GM12878 (cell line): ENCODE results near the gene PTPRM. TPM values are rescaled to one million over a fixed set of nuclear protein-coding genes. Genes with fewer than 3 reads are reported as not detected.

Source experiments
- ATAC-seq: fragments of 200-7000 bp; cut with Tn5 transposase; 3 replicates; pipeline ENCODE4 v1.9.1; 2020; ENCODE audit warnings: mild to moderate bottlenecking, moderate library complexity
- BruUV-seq: library from RNA; stranded (reverse); fragments of 400-500 nt; replicated peaks from 2 replicates; lab custom pipeline; 2021; lab: Mats Ljungman, UMichigan
- CTCF ChIA-PET: fragments of 300-600 bp; sonication (Branson Sonifier 250); formaldehyde crosslinking; extraction: SDS; loops from one replicate; lab custom pipeline; 2021; ENCODE audit warnings: inconsistent platforms; lab: Yijun Ruan, JAX
- POLR2A ChIA-PET: fragments of 350-600 bp; formaldehyde crosslinking; extraction: SDS; loops from one replicate; lab custom pipeline; 2021; ENCODE audit warnings: inconsistent platforms; lab: Charles Lee
- RAD21 ChIA-PET: fragments of 300-600 bp; sonication (Branson Sonifier 250); formaldehyde crosslinking; loops from one replicate; lab custom pipeline; 2023; ENCODE audit warnings: antibody characterized with exemption; ENCODE audit not compliant: unreplicated experiment; lab: Charles Lee
- SMC1A ChIA-PET: fragments of 300-600 bp; sonication (Branson Sonifier 250); formaldehyde crosslinking; loops from one replicate; lab custom pipeline; 2023; ENCODE audit not compliant: unreplicated experiment, uncharacterized antibody; lab: Charles Lee
- DNase-seq: peaks from one replicate; pipeline ENCODE4 v3.0.0-alpha.2; 2011; ENCODE audit warnings: low read depth, low spot score
- FAIRE-seq: peaks from 3 replicates; lab custom pipeline; 2011; peaks lifted over from hg19 to GRCh38; lab: Jason Lieb, UNC
- H2AFZ ChIP-seq: 2 replicates; pipeline ENCODE4 v1.6.0; 2011; ENCODE audit warnings: low read depth, low read length, control low read depth; ENCODE audit not compliant: control insufficient read depth
- H3K27ac ChIP-seq: 2 replicates; pipeline ENCODE4 v1.5.1; 2011; ENCODE audit warnings: control low read depth; ENCODE audit not compliant: control insufficient read depth, insufficient read depth
- H3K27me3 ChIP-seq, 2 experiments: replicated peaks in 1 of 2; 2 replicates each; pipeline versions ENCODE4 v1.6.0 to v1.6.1; 2011; ENCODE audit warnings: low read length in 1 of 2; ENCODE audit not compliant: control insufficient read depth in 2 of 2, insufficient read depth in 2 of 2
- H3K36me3 ChIP-seq, 2 experiments: 2 replicates each; pipeline ENCODE4 v1.5.1; 2011; ENCODE audit warnings: low read length in 1 of 2; ENCODE audit not compliant: control insufficient read depth in 2 of 2, insufficient read depth in 2 of 2
- H3K4me1 ChIP-seq: 2 replicates; pipeline ENCODE4 v1.6.1; 2011; ENCODE audit warnings: mild to moderate bottlenecking, low read length, moderate library complexity, mixed read lengths; ENCODE audit not compliant: control insufficient read depth, insufficient read depth
- H3K4me2 ChIP-seq: 2 replicates; pipeline ENCODE4 v1.6.0; 2011; ENCODE audit warnings: control low read depth; ENCODE audit not compliant: control insufficient read depth, insufficient read depth
- H3K4me3 ChIP-seq: fragments of 200-600 bp; sonication (generic); 2 replicates; pipeline ENCODE4 v1.5.1; 2016
- H3K79me2 ChIP-seq: 2 replicates; pipeline ENCODE4 v1.6.0; 2011; ENCODE audit warnings: low read length; ENCODE audit not compliant: control insufficient read depth, insufficient read depth
- H3K9ac ChIP-seq: 2 replicates; pipeline ENCODE4 v1.8.0; 2011; ENCODE audit warnings: low read length, control low read depth, mixed read lengths; ENCODE audit not compliant: control insufficient read depth, insufficient read depth
- H3K9me3 ChIP-seq: replicated peaks from 3 replicates; pipeline ENCODE4 v1.5.1; 2011; ENCODE audit warnings: mild to moderate bottlenecking, low read length; ENCODE audit not compliant: control insufficient read depth, insufficient read depth
- H4K20me1 ChIP-seq: 2 replicates; pipeline ENCODE4 v1.6.0; 2011; ENCODE audit not compliant: control insufficient read depth, insufficient read depth
- CHD1 ChIP-seq: IDR thresholded peaks from 2 replicates; pipeline ENCODE4 v1.6.1; 2012; ENCODE audit warnings: low read depth, low read length, improper control_type of control experiment
- GATAD2B ChIP-seq: fragments of 450-650 bp; conservative IDR thresholded peaks from 2 replicates; pipeline ENCODE4 v1.6.1; 2017; ENCODE audit warnings: low read depth, mild to moderate bottlenecking, moderate library complexity
- HSF1 ChIP-seq: fragments of 150-350 bp; IDR thresholded peaks from 2 replicates; pipeline ENCODE4 v1.6.1; 2014; ENCODE audit warnings: mild to moderate bottlenecking, low read depth, low read length
- JUND ChIP-seq: IDR thresholded peaks from 2 replicates; pipeline ENCODE4 v1.6.1; 2012; ENCODE audit warnings: low read depth, mild to moderate bottlenecking, low read length, improper control_type of control experiment, moderate library complexity
- NR2C1 ChIP-seq: fragments of 450-650 bp; IDR thresholded peaks from 2 replicates; pipeline ENCODE4 v1.6.1; 2017; ENCODE audit warnings: antibody characterized with exemption, mild to moderate bottlenecking, moderate library complexity
- POLR2A ChIP-seq: IDR thresholded peaks from 2 replicates; pipeline ENCODE4 v1.6.1; 2011; ENCODE audit warnings: low read depth, mild to moderate bottlenecking, low read length
- POU2F2 ChIP-seq: IDR thresholded peaks from 3 replicates; pipeline ENCODE4 v1.6.1; 2011; ENCODE audit warnings: low read depth, mild to moderate bottlenecking, low read length, borderline replicate concordance
- RELA ChIP-seq: fragments of 450-650 bp; IDR thresholded peaks from 2 replicates; pipeline ENCODE4 v1.8.0; 2014; ENCODE audit warnings: borderline replicate concordance; ENCODE audit not compliant: partially characterized antibody
- YY1 ChIP-seq: IDR thresholded peaks from 2 replicates; pipeline ENCODE4 v1.6.1; 2011; ENCODE audit warnings: low read depth, mild to moderate bottlenecking, low read length
- WGBS: methylation state at CpG from one replicate; pipeline ENCODE4 v1.1.6; 2016; ENCODE audit warnings: low lambda C conversion rate; ENCODE audit not compliant: insufficient replicate concordance, insufficient coverage; ENCODE audit errors: missing lambda C conversion rate; 5-methylcytosine and 5-hydroxymethylcytosine counted together
- in situ Hi-C: fragments of 300-500 bp; cut with MboI; formaldehyde crosslinking; loops from 9 replicates; pipeline ENCODE4 v1.14.3; 2018; ENCODE audit warnings: mixed read lengths
- intact Hi-C: fragments of 100-400 bp; cut with micrococcal nuclease; formaldehyde crosslinking; loops from one replicate; pipeline ENCODE4 v1.14.2; 2022; ENCODE audit not compliant: unreplicated experiment
- polyA plus RNA-seq, 11 experiments: library from polyadenylated mRNA; depleted of rRNA in 4 of 11; unstranded in 6 of 11; stranded (reverse) in 5 of 11; fragments of >200 nt; fragmentation: Nextera tagmentation in 4 of 11; fragmentation: Illumina TruSeq in 1 of 11; extraction: Ambion mirVana in 4 of 11; extraction: Trizol in 1 of 11; gene quantifications; 1 replicate in 1 of 11; 2 replicates in 10 of 11; pipeline versions ENCODE4 v1.2.1 to v1.2.3, GENCODE V29; 2011 to 2016; ENCODE audit warnings: inconsistent platforms in 2 of 11, missing spikeins in 2 of 11, low read depth in 1 of 11
- total RNA-seq, 4 experiments: library from RNA; depleted of rRNA in 3 of 4; stranded (reverse); fragments of >200 nt in 3 of 4; fragmentation: Illumina TruSeq in 1 of 4; extraction: Trizol in 1 of 4; gene quantifications; 2 replicates each; pipeline versions ENCODE4 v1.2.1 to v1.2.3, GENCODE V29; 2013 to 2021

PTPRM gene
- total and polyA plus RNA-seq, 10 of the 15 experiments (the other 5 are each of a cell fraction or from before 2014, with no cell fraction given): 0.07 to 22.6 (median 0.60) TPM

- Histone ChIP-seq H3K27me3 (no peaks in the 10 kb centered on the region), H3K9ac (no peak overlapping the region), H3K4me2 (no peak overlapping the region), H3K36me3 (no peaks in the 10 kb centered on the region), H3K27ac (no peak overlapping the region), H2AFZ (no peak overlapping the region), H4K20me1 (no peaks in the 10 kb centered on the region), H3K4me1 (no peaks in the 10 kb centered on the region), H3K9me3 (no peaks in the 10 kb centered on the region), H3K4me3 (no peak overlapping the region), H3K79me2 (no peaks in the 10 kb centered on the region)
- DNase-seq (no peak), ATAC-seq (no peak), FAIRE-seq (no peak)
- RAD21 ChIA-PET: no interaction called here
- SMC1A ChIA-PET: interaction anchor here (0.5 kb wide), 1 partner anchor 73 kb away, joined by 3 read pairs; no protein-coding TSS in a partner anchor
- intact Hi-C loops (no loop called here), in situ Hi-C loops (no loop called here)
- CTCF ChIA-PET: no interaction called here
- BruUV-seq: no TSS peak
- 21% methylated on average over 5 of the region's 5 CpGs for WGBS
- POLR2A ChIA-PET: no interaction called here
- TF ChIP-seq NR2C1 (no peak), YY1 (no peak), RELA (no peak), JUND (no peak), HSF1 (no peak), CHD1 (no peak), GATAD2B (no peak), POU2F2 (no peak), POLR2A (no peak)
These were observed 595.7 kb downstream of the PTPRM start for GRCh38 chr18:8162802-8163201.
